H1 (cell line): ENCODE measurements around the gene MYCBPAP. TPM values are rescaled to one million over a fixed set of nuclear protein-coding genes. Genes with fewer than 3 reads are reported as not detected.

ENCODE experiments used
- CTCF ChIA-PET: fragments of 300-600 bp; sonication (Branson Sonifier 250); formaldehyde crosslinking; loops from one replicate; lab custom pipeline; 2021; ENCODE audit not compliant: partially characterized antibody; lab: Charles Lee
- POLR2A ChIA-PET: fragments of 300-600 bp; sonication (Branson Sonifier 250); formaldehyde crosslinking; loops from one replicate; lab custom pipeline; 2021; ENCODE audit warnings: inconsistent platforms; ENCODE audit not compliant: partially characterized antibody; lab: Charles Lee
- DNase-seq, 2 experiments: peaks; one replicate each; pipeline versions ENCODE4 v3.0.0 to v3.0.0-alpha.2; 2010 to 2022; ENCODE audit warnings: low spot score in 2 of 2, low read depth in 1 of 2, mixed read lengths in 1 of 2
- FAIRE-seq: peaks from 2 replicates; lab custom pipeline; 2011; peaks lifted over from hg19 to GRCh38; lab: Jason Lieb, UNC
- H2AFZ ChIP-seq: 2 replicates; pipeline ENCODE4 v1.8.1; 2012; ENCODE audit warnings: low read length, inconsistent platforms
- H2AK5ac ChIP-seq: 2 replicates; pipeline ENCODE4 v1.6.1; 2013; ENCODE audit warnings: low read depth, low read length
- H2BK120ac ChIP-seq: replicated peaks from 2 replicates; pipeline ENCODE3; 2013; ENCODE audit warnings: low read depth, low read length, inconsistent platforms
- H2BK12ac ChIP-seq: 2 replicates; pipeline ENCODE4 v1.6.1; 2013; ENCODE audit warnings: low read depth, low read length
- H2BK15ac ChIP-seq: 2 replicates; pipeline ENCODE4 v1.6.1; 2013; ENCODE audit warnings: low read length
- H2BK20ac ChIP-seq: 2 replicates; pipeline ENCODE4 v1.6.1; 2013; ENCODE audit warnings: low read length
- H2BK5ac ChIP-seq: 2 replicates; pipeline ENCODE4 v1.6.1; 2013; ENCODE audit warnings: low read depth, low read length
- H3K14ac ChIP-seq: 2 replicates; pipeline ENCODE4 v1.6.1; 2013; ENCODE audit warnings: inconsistent platforms; ENCODE audit not compliant: insufficient read length
- H3K18ac ChIP-seq: 2 replicates; pipeline ENCODE4 v1.6.1; 2013; ENCODE audit warnings: low read length; ENCODE audit errors: extremely low read depth
- H3K23ac ChIP-seq: 2 replicates; pipeline ENCODE4 v1.6.1; 2013; ENCODE audit warnings: inconsistent platforms; ENCODE audit not compliant: insufficient read length
- H3K23me2 ChIP-seq: 2 replicates; pipeline ENCODE4 v1.6.1; 2013; ENCODE audit warnings: low read depth, low read length
- H3K27ac ChIP-seq: 2 replicates; pipeline ENCODE4 v1.6.1; 2011; ENCODE audit warnings: low read depth, low read length, inconsistent platforms
- H3K27me3 ChIP-seq, 4 experiments: replicated peaks in 1 of 4; 1 replicate in 1 of 4; 2 replicates in 3 of 4; pipeline versions ENCODE4 v1.6.1 to v1.8.1; 2011 to 2013; ENCODE audit warnings: low read length in 3 of 4, mild to moderate bottlenecking in 3 of 4, inconsistent platforms in 2 of 4, mixed read lengths in 2 of 4, moderate library complexity in 1 of 4; ENCODE audit not compliant: control insufficient read depth in 3 of 4, insufficient read depth in 3 of 4; ENCODE audit errors: extremely low read depth in 1 of 4
- H3K36me3 ChIP-seq, 4 experiments: 2 replicates each; pipeline versions ENCODE4 v1.6.1 to v1.8.1; 2011 to 2013; ENCODE audit warnings: mild to moderate bottlenecking in 4 of 4, low read length in 3 of 4, moderate library complexity in 2 of 4, control low read depth in 1 of 4, inconsistent platforms in 1 of 4; ENCODE audit not compliant: insufficient read depth in 4 of 4, control insufficient read depth in 2 of 4
- H3K4ac ChIP-seq: replicated peaks from 2 replicates; pipeline ENCODE3; 2013; ENCODE audit warnings: low read length, low read depth, mixed read lengths, inconsistent platforms; ENCODE audit not compliant: insufficient read length
- H3K4me1 ChIP-seq, 4 experiments: replicated peaks in 1 of 4; 1 replicate in 1 of 4; 2 replicates in 3 of 4; pipeline versions ENCODE4 v1.6.1 to v1.8.1; 2011 to 2013; ENCODE audit warnings: low read length in 3 of 4, inconsistent platforms in 2 of 4, mixed read lengths in 1 of 4; ENCODE audit not compliant: insufficient read depth in 4 of 4, control insufficient read depth in 3 of 4
- H3K4me2 ChIP-seq, 2 experiments: 2 replicates each; pipeline versions ENCODE4 v1.6.1 to v1.8.1; 2011 to 2013; ENCODE audit warnings: low read depth in 2 of 2, low read length in 2 of 2, control low read depth in 1 of 2, inconsistent platforms in 1 of 2, mild to moderate bottlenecking in 1 of 2; ENCODE audit not compliant: insufficient read depth in 1 of 2
- H3K4me3 ChIP-seq, 4 experiments: fragments of 200-600, 300-600 bp in 1 of 4; sonication (generic), shearing (Covaris generic), sonication (Bioruptor Twin) in 1 of 4; 2 replicates each; pipeline versions ENCODE4 v1.5.1 to v1.8.1; 2011 to 2016; ENCODE audit warnings: low read length in 4 of 4, low read depth in 3 of 4, control low read depth in 2 of 4, inconsistent platforms in 2 of 4, mild to moderate bottlenecking in 2 of 4, mixed read lengths in 1 of 4, moderate library complexity in 1 of 4; ENCODE audit not compliant: insufficient read depth in 2 of 4; ENCODE audit errors: extremely low read depth in 1 of 4
- H3K56ac ChIP-seq: replicated peaks from 2 replicates; pipeline ENCODE3; 2013; ENCODE audit warnings: low read depth, mild to moderate bottlenecking, mixed read lengths, low read length, inconsistent platforms; ENCODE audit not compliant: insufficient read length
- H3K79me1 ChIP-seq: 2 replicates; pipeline ENCODE4 v1.6.1; 2013; ENCODE audit warnings: low read depth, low read length, control low read depth
- H3K79me2 ChIP-seq, 2 experiments: 2 replicates each; pipeline versions ENCODE4 v1.6.1 to v1.8.1; 2012 to 2013; ENCODE audit warnings: low read length in 2 of 2, mild to moderate bottlenecking in 2 of 2, inconsistent platforms in 1 of 2; ENCODE audit not compliant: insufficient read depth in 2 of 2, control insufficient read depth in 1 of 2
- H3K9ac ChIP-seq, 4 experiments: replicated peaks in 1 of 4; 1 replicate in 1 of 4; 2 replicates in 3 of 4; pipeline versions ENCODE4 v1.6.1 to v1.8.1; 2011 to 2013; ENCODE audit warnings: low read depth in 3 of 4, low read length in 3 of 4, control low read depth in 2 of 4, mild to moderate bottlenecking in 2 of 4, moderate library complexity in 2 of 4, inconsistent platforms in 1 of 4; ENCODE audit errors: extremely low read depth in 1 of 4
- H3K9me3 ChIP-seq, 2 experiments: 2 replicates each; pipeline versions ENCODE4 v1.6.1 to v1.8.1; 2012 to 2013; ENCODE audit warnings: mild to moderate bottlenecking in 2 of 2, moderate library complexity in 2 of 2, control low read depth in 1 of 2, inconsistent platforms in 1 of 2, low read depth in 1 of 2, low read length in 1 of 2, mixed read lengths in 1 of 2; ENCODE audit not compliant: insufficient read depth in 2 of 2
- H4K20me1 ChIP-seq, 2 experiments: replicated peaks in 1 of 2; 2 replicates each; pipeline versions ENCODE3 to v1.8.1; 2011 to 2013; ENCODE audit warnings: inconsistent platforms in 2 of 2, low read length in 2 of 2, mild to moderate bottlenecking in 1 of 2; ENCODE audit not compliant: insufficient read depth in 2 of 2, control insufficient read depth in 1 of 2
- H4K5ac ChIP-seq: 2 replicates; pipeline ENCODE4 v1.6.1; 2013; ENCODE audit warnings: low read length, low read depth, mixed read lengths, inconsistent platforms; ENCODE audit not compliant: insufficient read length
- H4K8ac ChIP-seq: 2 replicates; pipeline ENCODE4 v1.8.0; 2013; ENCODE audit warnings: mild to moderate bottlenecking, moderate library complexity, low read length, inconsistent platforms; ENCODE audit not compliant: insufficient read depth; ENCODE audit errors: extremely low read depth
- H4K91ac ChIP-seq: replicated peaks from 2 replicates; pipeline ENCODE3; 2013; ENCODE audit warnings: low read length, mixed read lengths, inconsistent platforms; ENCODE audit not compliant: insufficient read length
- BCL11A ChIP-seq, 2 experiments: IDR thresholded peaks; one replicate each; pipeline ENCODE4 v1.6.1; 2011; ENCODE audit warnings: low read depth in 2 of 2, low read length in 2 of 2, mild to moderate bottlenecking in 2 of 2
- BRCA1 ChIP-seq: IDR thresholded peaks from 2 replicates; pipeline ENCODE4 v1.6.1; 2012; ENCODE audit warnings: low read depth, low read length, improper control_type of control experiment
- FOSL1 ChIP-seq: IDR thresholded peaks from 2 replicates; pipeline ENCODE4 v1.6.1; 2011; ENCODE audit warnings: mild to moderate bottlenecking, low read depth, low read length, moderate library complexity; ENCODE audit not compliant: insufficient read depth
- GTF2F1 ChIP-seq: IDR thresholded peaks from 2 replicates; pipeline ENCODE4 v1.6.1; 2012; ENCODE audit warnings: low read depth, low read length, improper control_type of control experiment, borderline replicate concordance
- HDAC2 ChIP-seq, 2 experiments: fragments of 300-600 bp in 1 of 2; sonication (generic) in 1 of 2; IDR thresholded peaks; 2 replicates each; pipeline ENCODE4 v1.6.1; 2011 to 2012; ENCODE audit warnings: low read depth in 2 of 2, low read length in 2 of 2, mild to moderate bottlenecking in 2 of 2, moderate library complexity in 2 of 2, borderline replicate concordance in 1 of 2, inconsistent platforms in 1 of 2
- KDM4A ChIP-seq: IDR thresholded peaks from one replicate; pipeline ENCODE4 v1.7.1; 2012; ENCODE audit warnings: low read depth, mild to moderate bottlenecking, moderate library complexity, low read length, inconsistent platforms; ENCODE audit not compliant: severe bottlenecking
- POLR2A ChIP-seq, 2 experiments: IDR thresholded peaks; 1 replicate in 1 of 2; 2 replicates in 1 of 2; pipeline ENCODE4 v1.6.1; 2011; ENCODE audit warnings: low read depth in 2 of 2, low read length in 2 of 2, mild to moderate bottlenecking in 2 of 2; ENCODE audit errors: control extremely low read depth in 1 of 2
- POLR2AphosphoS5 ChIP-seq: IDR thresholded peaks from 2 replicates; pipeline ENCODE4 v1.6.1; 2011; ENCODE audit warnings: low read depth, low read length
- POU5F1 ChIP-seq: IDR thresholded peaks from 2 replicates; pipeline ENCODE4 v1.6.1; 2011; ENCODE audit warnings: low read depth, mild to moderate bottlenecking, low read length, moderate library complexity
- RBBP5 ChIP-seq: IDR thresholded peaks from 2 replicates; pipeline ENCODE4 v1.7.1; 2012; ENCODE audit warnings: low read depth, mild to moderate bottlenecking, inconsistent platforms, low read length, moderate library complexity, borderline replicate concordance
- SP1 ChIP-seq: IDR thresholded peaks from 2 replicates; pipeline ENCODE4 v1.6.1; 2011; ENCODE audit warnings: low read depth, low read length
- SP4 ChIP-seq: IDR thresholded peaks from 2 replicates; pipeline ENCODE4 v1.6.1; 2012; ENCODE audit warnings: low read length, inconsistent platforms
- TBP ChIP-seq: IDR thresholded peaks from 2 replicates; pipeline ENCODE4 v1.6.1; 2011; ENCODE audit warnings: low read depth, low read length, improper control_type of control experiment
- TCF12 ChIP-seq: IDR thresholded peaks from 2 replicates; pipeline ENCODE4 v1.6.1; 2011; ENCODE audit warnings: low read depth, mild to moderate bottlenecking, low read length
- ZNF274 ChIP-seq: IDR thresholded peaks from 2 replicates; pipeline ENCODE4 v1.7.0; 2012; ENCODE audit warnings: low read length, borderline replicate concordance; ENCODE audit errors: extremely low read depth
- WGBS, 2 experiments: shearing (Covaris generic) in 1 of 2; methylation state at CpG; one replicate each; pipeline versions ENCODE4 v1.1.6 to v1.1.7; 2013 to 2015; ENCODE audit warnings: low lambda C conversion rate in 2 of 2, mixed read lengths in 2 of 2, inconsistent platforms in 1 of 2, low coverage in 1 of 2, missing lambda C conversion rate in 1 of 2; ENCODE audit not compliant: insufficient replicate concordance in 2 of 2, insufficient coverage in 1 of 2, insufficient read length in 1 of 2; ENCODE audit errors: extremely low coverage in 1 of 2, missing lambda C conversion rate in 1 of 2; 5-methylcytosine and 5-hydroxymethylcytosine counted together
- polyA plus RNA-seq, 7 experiments: library from polyadenylated mRNA; depleted of rRNA in 3 of 7; stranded (reverse) in 5 of 7; unstranded in 2 of 7; fragments of >200 nt in 5 of 7; fragments of 200-250 nt in 2 of 7; gene quantifications; 1 replicate in 5 of 7; 2 replicates in 1 of 7; 4 replicates in 1 of 7; pipeline versions ENCODE4 v1.2.1 to v1.2.3, GENCODE V29; 2011 to 2013; ENCODE audit warnings: missing spikeins in 2 of 7, mixed read lengths in 2 of 7
- total RNA-seq: library from RNA; stranded (reverse); fragmentation: NEBNext Ultra II Directional; extraction: Animal tissue kit (Norgen Biotek cat#: 25700); gene quantifications from 2 replicates; pipeline ENCODE4 v1.2.1, GENCODE V29; 2021

Gene MYCBPAP
- total and polyA plus RNA-seq, 2 of the 8 experiments (the other 6 are each of a cell fraction or from before 2014, with no cell fraction given): 0.89 to 3.3 TPM

- Histone ChIP-seq H2AK5ac (no peak overlapping the region), H3K4me1 (no peaks in the 10 kb centered on the region), H3K79me2 (no peaks in the 10 kb centered on the region), H4K5ac (no peak overlapping the region), H2BK15ac (no peak overlapping the region), H4K8ac (no peak overlapping the region), H2AFZ (no peak overlapping the region), H3K27ac (no peak overlapping the region), H3K23ac (no peak overlapping the region), H2BK20ac (no peak overlapping the region), H4K20me1 (no peaks in the 10 kb centered on the region), H2BK120ac (no peak overlapping the region), H2BK12ac (no peak overlapping the region), H3K36me3 (no peaks in the 10 kb centered on the region), H3K56ac (no peak overlapping the region), H2BK5ac (no peak overlapping the region), H3K23me2 (no peaks in the 10 kb centered on the region), H3K14ac (no peak overlapping the region), H3K18ac (no peak overlapping the region), H4K91ac (no peak overlapping the region), H3K27me3 (no peaks in the 10 kb centered on the region), H3K4me3 (no peak overlapping the region), H3K4me2 (no peak overlapping the region), H3K4ac (no peak overlapping the region), H3K9ac (no peak overlapping the region), H3K79me1 (no peaks in the 10 kb centered on the region), H3K9me3 (no peaks in the 10 kb centered on the region)
- FAIRE-seq (no peak), DNase-seq (no peak)
- ChIA-PET POLR2A (no interaction called here), CTCF (interaction anchor here (1.2 to 3.2 kb wide), 4 partner anchors 10 to 38 kb away, joined by 5 to 12 read pairs (median 8); partner anchors contain the start of genes EPN3 and RSAD1)
- 96% methylated on average over 8 of the region's 8 CpGs; no CpG with 5 or more reads in 1 of the 2 experiments for WGBS, 2 experiments
- TF ChIP-seq POU5F1 (no peak), ZNF274 (no peak), TBP (no peak), FOSL1 (no peak), POLR2AphosphoS5 (no peak), SP4 (no peak), RBBP5 (no peak), TCF12 (no peak), POLR2A (IDR thresholded peaks at IDR 0.05; ENCODE audit: control extremely low read depth in 1 of 2, low read depth in 2 of 2, low read length in 2 of 2) (no peak), BRCA1 (no peak), KDM4A (no peak), SP1 (no peak), BCL11A (IDR thresholded peaks at IDR 0.05; ENCODE audit: low read depth in 2 of 2, low read length in 2 of 2) (no peak), GTF2F1 (no peak), HDAC2 (IDR thresholded peaks at IDR 0.05; ENCODE audit: borderline replicate concordance in 1 of 2, low read depth in 2 of 2, low read length in 2 of 2) (no peak)
These were observed 12.9 kb upstream of the MYCBPAP start for GRCh38 chr17:50495217-50495823.
